ENCODE results near the gene DENND4B. TPM values are rescaled to one million over a fixed set of nuclear protein-coding genes. Genes with fewer than 3 reads are reported as not detected.

DENND4B gene
- total and polyA plus RNA-seq, 10 of the 15 experiments (the other 5 are each of a cell fraction or from before 2014, with no cell fraction given), result 12.0 to 74.8 (median 22.7) TPM

GRCh38 chr1:153928245-153928644 is 18.3 kb downstream of the DENND4B start:
- peak overlapping the region; percentile 74 for H3K27ac ChIP-seq (ENCODE audit: control insufficient read depth, insufficient read depth)
- BruUV-seq (replicated peaks), result no TSS peak
- H3K4me2 ChIP-seq (ENCODE audit: control insufficient read depth, insufficient read depth), result peak overlapping the region; percentile 22; the same call in 1 of the 2 replicates
- H3K9ac ChIP-seq (ENCODE audit: control insufficient read depth, insufficient read depth, low read length), result no peak overlapping the region
- intact Hi-C loops (cut with micrococcal nuclease; ENCODE audit: unreplicated experiment) (no loop called here), in situ Hi-C loops (cut with MboI) (no loop called here)
- H4K20me1 ChIP-seq (ENCODE audit: control insufficient read depth, insufficient read depth), result no peaks in the 10 kb centered on the region
- H3K27me3 ChIP-seq (replicated peaks in 1 of 2; ENCODE audit: control insufficient read depth in 2 of 2, insufficient read depth in 2 of 2, low read length in 1 of 2), result no peaks in the 10 kb centered on the region
- RAD21 ChIA-PET (ENCODE audit: unreplicated experiment), result interaction anchor here (0.8 to 2.8 kb wide), 3 partner anchors 17 to 59 kb away, joined by 3 to 18 read pairs (median 3); partner anchors contain the start of genes CREB3L4 and DENND4B
- FAIRE-seq (no peak), ATAC-seq (peak; percentile 48), DNase-seq (ENCODE audit: low read depth, low spot score) (no peak)
- H2AFZ ChIP-seq (ENCODE audit: control insufficient read depth, low read depth, low read length), result peak overlapping the region; percentile 4; the same call in 1 of the 2 replicates
- WGBS (ENCODE audit: insufficient coverage, insufficient replicate concordance, low lambda C conversion rate, missing lambda C conversion rate), result 4% methylated on average over 1 of the region's 1 CpG
- POLR2A ChIA-PET, result interaction anchor here (0.7 to 10.1 kb wide), 6 partner anchors 8 to 106 kb away, joined by 3 to 83 read pairs (median 3); partner anchors contain the start of gene DENND4B
- H3K79me2 ChIP-seq (ENCODE audit: control insufficient read depth, insufficient read depth, low read length), result peaks cover 9% of the 10 kb centered on the region
- peaks cover 18% of the 10 kb centered on the region for H3K4me1 ChIP-seq (ENCODE audit: control insufficient read depth, insufficient read depth, low read length)
- SMC1A ChIA-PET (ENCODE audit: uncharacterized antibody, unreplicated experiment), result interaction anchor here (1.0 to 3.8 kb wide), 6 partner anchors 12 to 112 kb away, joined by 3 to 16 read pairs (median 3); no protein-coding TSS in a partner anchor
- CTCF ChIA-PET, result interaction anchor here (0.7 to 0.8 kb wide), 2 partner anchors 9 to 13 kb away, joined by 3 read pairs; no protein-coding TSS in a partner anchor
- H3K9me3 ChIP-seq (replicated peaks; ENCODE audit: control insufficient read depth, insufficient read depth, low read length), result no peaks in the 10 kb centered on the region
- H3K36me3 ChIP-seq (ENCODE audit: control insufficient read depth in 2 of 2, insufficient read depth in 2 of 2, low read length in 1 of 2), result peaks cover 4 to 6% of the 10 kb centered on the region in 2 experiments; a peak in 2 of 4 replicates
- TF ChIP-seq ZBED1 (IDR thresholded peaks at IDR 0.05; ENCODE audit: borderline replicate concordance) (0 out of 2 replicates have a peak, but pooled peaks have one; percentile 38), TCF12 (IDR thresholded peaks at IDR 0.05; ENCODE audit: low read depth, low read length) (no peak), POLR2A (IDR thresholded peaks at IDR 0.05; ENCODE audit: low read depth, low read length) (0 out of 2 replicates have a peak, but pooled peaks have one; percentile 2)
- no peak overlapping the region for H3K4me3 ChIP-seq

- Histone ChIP-seq H3K79me2 (ENCODE audit: control insufficient read depth, insufficient read depth, low read length) (peaks cover 19% of the 10 kb centered on the region), H2AFZ (ENCODE audit: control insufficient read depth, low read depth, low read length) (no peak overlapping the region), H4K20me1 (ENCODE audit: control insufficient read depth, insufficient read depth) (no peaks in the 10 kb centered on the region), H3K4me3 (no peak overlapping the region), H3K4me1 (ENCODE audit: control insufficient read depth, insufficient read depth, low read length) (peaks cover 18% of the 10 kb centered on the region), H3K9ac (ENCODE audit: control insufficient read depth, insufficient read depth, low read length) (no peak overlapping the region), H3K9me3 (replicated peaks; ENCODE audit: control insufficient read depth, insufficient read depth, low read length) (no peaks in the 10 kb centered on the region), H3K27ac (ENCODE audit: control insufficient read depth, insufficient read depth) (no peak overlapping the region), H3K36me3 (ENCODE audit: control insufficient read depth in 2 of 2, insufficient read depth in 2 of 2, low read length in 1 of 2) (peaks cover 1 to 6% of the 10 kb centered on the region in 2 experiments; a peak in 2 of 4 replicates), H3K27me3 (replicated peaks in 1 of 2; ENCODE audit: control insufficient read depth in 2 of 2, insufficient read depth in 2 of 2, low read length in 1 of 2) (no peaks in the 10 kb centered on the region), H3K4me2 (ENCODE audit: control insufficient read depth, insufficient read depth) (no peak overlapping the region)
- FAIRE-seq (no peak), DNase-seq (ENCODE audit: low read depth, low spot score) (no peak), ATAC-seq (no peak)
- ChIA-PET SMC1A (ENCODE audit: uncharacterized antibody, unreplicated experiment) (interaction anchor here (3.8 kb wide), 1 partner anchor 18 kb away, joined by 16 read pairs; no protein-coding TSS in a partner anchor), RAD21 (ENCODE audit: unreplicated experiment) (no interaction called here), POLR2A (interaction anchor here (0.6 to 10.1 kb wide), 5 partner anchors 18 to 401 kb away, joined by 3 to 83 read pairs (median 4); partner anchors contain the start of genes DENND4B and SLC39A1), CTCF (interaction anchor here (0.6 to 1.5 kb wide), 2 partner anchors 58 to 105 kb away, joined by 3 to 5 read pairs; no protein-coding TSS in a partner anchor)
- in situ Hi-C loops (cut with MboI) (no loop called here), intact Hi-C loops (cut with micrococcal nuclease; ENCODE audit: unreplicated experiment) (no loop called here)
- 97% methylated on average over 4 of the region's 4 CpGs for WGBS (ENCODE audit: insufficient coverage, insufficient replicate concordance, low lambda C conversion rate, missing lambda C conversion rate)
- BruUV-seq (replicated peaks), result no TSS peak
- TF ChIP-seq RELB (IDR thresholded peaks at IDR 0.05; ENCODE audit: low read depth) (no peak), NFXL1 (IDR thresholded peaks at IDR 0.05; ENCODE audit: borderline replicate concordance) (no peak), CEBPZ (IDR thresholded peaks at IDR 0.05; ENCODE audit: low read depth, low read length) (no peak), SP1 (IDR thresholded peaks at IDR 0.05; ENCODE audit: low read depth, low read length) (no peak), ATF7 (IDR thresholded peaks at IDR 0.05; ENCODE audit: low read depth) (0 out of 2 replicates have a peak, but pooled peaks have one; percentile 22), HSF1 (IDR thresholded peaks at IDR 0.05; ENCODE audit: low read depth, low read length) (no peak)
Measured at GRCh38 chr1:153926405-153926804, 20.1 kb downstream of the DENND4B start.

Measured in GM12878 (cell line).